ENCODE results near the gene STAG3. TPM values are rescaled to one million over a fixed set of nuclear protein-coding genes. Genes with fewer than 3 reads are reported as not detected.

Gene STAG3
- total and polyA plus RNA-seq, 2 experiments from 2014 or later = 4.6 to 4.7 TPM

DNA sequence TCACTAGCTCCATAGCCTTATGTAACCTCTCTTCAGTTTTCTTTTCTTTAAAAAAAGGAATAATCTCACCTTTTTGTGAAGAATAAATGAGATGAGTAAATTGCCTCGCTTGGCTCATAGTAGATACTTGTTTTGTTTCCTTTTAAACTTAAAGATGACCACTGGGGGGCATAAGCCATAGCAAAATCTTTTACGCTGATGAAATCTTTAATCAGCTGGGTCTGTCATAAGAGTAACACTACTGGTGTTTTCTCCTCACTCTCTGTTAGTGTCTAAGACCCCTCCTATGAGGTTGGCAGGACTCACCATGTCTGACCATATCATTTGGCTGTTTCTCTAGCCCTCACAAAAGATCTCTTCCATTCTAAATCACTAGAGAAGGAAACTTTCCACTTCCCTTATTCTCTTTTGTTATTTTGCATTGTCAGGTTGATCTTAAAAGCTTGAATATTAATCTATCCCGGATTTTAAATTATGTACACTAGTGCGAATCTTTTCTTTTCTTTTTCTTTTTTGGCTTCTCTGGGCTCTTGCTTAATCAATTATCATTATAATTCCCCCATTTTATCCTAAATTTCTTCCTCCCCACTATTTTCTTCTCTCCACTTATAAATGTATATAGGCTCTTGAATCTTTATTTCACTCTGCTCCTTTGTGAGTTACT lies 12.5 kb downstream of the STAG3 start:
- no peaks in the 10 kb centered on the region for H3K27me3 ChIP-seq (ENCODE audit: insufficient read depth)
- no peaks in the 10 kb centered on the region for H3K4me1 ChIP-seq (ENCODE audit: insufficient read depth)
- no peak overlapping the region; the same call in 2 of the 3 replicates for H3K4me3 Mint-ChIP-seq
- TF ChIP-seq, protein P1, sequence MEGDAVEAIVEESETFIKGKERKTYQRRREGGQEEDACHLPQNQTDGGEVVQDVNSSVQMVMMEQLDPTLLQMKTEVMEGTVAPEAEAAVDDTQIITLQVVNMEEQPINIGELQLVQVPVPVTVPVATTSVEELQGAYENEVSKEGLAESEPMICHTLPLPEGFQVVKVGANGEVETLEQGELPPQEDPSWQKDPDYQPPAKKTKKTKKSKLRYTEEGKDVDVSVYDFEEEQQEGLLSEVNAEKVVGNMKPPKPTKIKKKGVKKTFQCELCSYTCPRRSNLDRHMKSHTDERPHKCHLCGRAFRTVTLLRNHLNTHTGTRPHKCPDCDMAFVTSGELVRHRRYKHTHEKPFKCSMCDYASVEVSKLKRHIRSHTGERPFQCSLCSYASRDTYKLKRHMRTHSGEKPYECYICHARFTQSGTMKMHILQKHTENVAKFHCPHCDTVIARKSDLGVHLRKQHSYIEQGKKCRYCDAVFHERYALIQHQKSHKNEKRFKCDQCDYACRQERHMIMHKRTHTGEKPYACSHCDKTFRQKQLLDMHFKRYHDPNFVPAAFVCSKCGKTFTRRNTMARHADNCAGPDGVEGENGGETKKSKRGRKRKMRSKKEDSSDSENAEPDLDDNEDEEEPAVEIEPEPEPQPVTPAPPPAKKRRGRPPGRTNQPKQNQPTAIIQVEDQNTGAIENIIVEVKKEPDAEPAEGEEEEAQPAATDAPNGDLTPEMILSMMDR (conservative IDR thresholded peaks at IDR 0.05; ENCODE audit: low read depth in 2 of 2) = peak; percentile 47 to 60
- TF ChIP-seq, protein P2, sequence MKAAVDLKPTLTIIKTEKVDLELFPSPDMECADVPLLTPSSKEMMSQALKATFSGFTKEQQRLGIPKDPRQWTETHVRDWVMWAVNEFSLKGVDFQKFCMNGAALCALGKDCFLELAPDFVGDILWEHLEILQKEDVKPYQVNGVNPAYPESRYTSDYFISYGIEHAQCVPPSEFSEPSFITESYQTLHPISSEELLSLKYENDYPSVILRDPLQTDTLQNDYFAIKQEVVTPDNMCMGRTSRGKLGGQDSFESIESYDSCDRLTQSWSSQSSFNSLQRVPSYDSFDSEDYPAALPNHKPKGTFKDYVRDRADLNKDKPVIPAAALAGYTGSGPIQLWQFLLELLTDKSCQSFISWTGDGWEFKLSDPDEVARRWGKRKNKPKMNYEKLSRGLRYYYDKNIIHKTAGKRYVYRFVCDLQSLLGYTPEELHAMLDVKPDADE (IDR thresholded peaks at IDR 0.05) = no peak
- TF ChIP-seq EZH2phosphoT487 (IDR thresholded peaks at IDR 0.05; ENCODE audit: unreplicated experiment) = no peak
- no peak for TF ChIP-seq STAT1 (IDR thresholded peaks at IDR 0.05; ENCODE audit: unreplicated experiment)
- TF ChIP-seq, protein P3, sequence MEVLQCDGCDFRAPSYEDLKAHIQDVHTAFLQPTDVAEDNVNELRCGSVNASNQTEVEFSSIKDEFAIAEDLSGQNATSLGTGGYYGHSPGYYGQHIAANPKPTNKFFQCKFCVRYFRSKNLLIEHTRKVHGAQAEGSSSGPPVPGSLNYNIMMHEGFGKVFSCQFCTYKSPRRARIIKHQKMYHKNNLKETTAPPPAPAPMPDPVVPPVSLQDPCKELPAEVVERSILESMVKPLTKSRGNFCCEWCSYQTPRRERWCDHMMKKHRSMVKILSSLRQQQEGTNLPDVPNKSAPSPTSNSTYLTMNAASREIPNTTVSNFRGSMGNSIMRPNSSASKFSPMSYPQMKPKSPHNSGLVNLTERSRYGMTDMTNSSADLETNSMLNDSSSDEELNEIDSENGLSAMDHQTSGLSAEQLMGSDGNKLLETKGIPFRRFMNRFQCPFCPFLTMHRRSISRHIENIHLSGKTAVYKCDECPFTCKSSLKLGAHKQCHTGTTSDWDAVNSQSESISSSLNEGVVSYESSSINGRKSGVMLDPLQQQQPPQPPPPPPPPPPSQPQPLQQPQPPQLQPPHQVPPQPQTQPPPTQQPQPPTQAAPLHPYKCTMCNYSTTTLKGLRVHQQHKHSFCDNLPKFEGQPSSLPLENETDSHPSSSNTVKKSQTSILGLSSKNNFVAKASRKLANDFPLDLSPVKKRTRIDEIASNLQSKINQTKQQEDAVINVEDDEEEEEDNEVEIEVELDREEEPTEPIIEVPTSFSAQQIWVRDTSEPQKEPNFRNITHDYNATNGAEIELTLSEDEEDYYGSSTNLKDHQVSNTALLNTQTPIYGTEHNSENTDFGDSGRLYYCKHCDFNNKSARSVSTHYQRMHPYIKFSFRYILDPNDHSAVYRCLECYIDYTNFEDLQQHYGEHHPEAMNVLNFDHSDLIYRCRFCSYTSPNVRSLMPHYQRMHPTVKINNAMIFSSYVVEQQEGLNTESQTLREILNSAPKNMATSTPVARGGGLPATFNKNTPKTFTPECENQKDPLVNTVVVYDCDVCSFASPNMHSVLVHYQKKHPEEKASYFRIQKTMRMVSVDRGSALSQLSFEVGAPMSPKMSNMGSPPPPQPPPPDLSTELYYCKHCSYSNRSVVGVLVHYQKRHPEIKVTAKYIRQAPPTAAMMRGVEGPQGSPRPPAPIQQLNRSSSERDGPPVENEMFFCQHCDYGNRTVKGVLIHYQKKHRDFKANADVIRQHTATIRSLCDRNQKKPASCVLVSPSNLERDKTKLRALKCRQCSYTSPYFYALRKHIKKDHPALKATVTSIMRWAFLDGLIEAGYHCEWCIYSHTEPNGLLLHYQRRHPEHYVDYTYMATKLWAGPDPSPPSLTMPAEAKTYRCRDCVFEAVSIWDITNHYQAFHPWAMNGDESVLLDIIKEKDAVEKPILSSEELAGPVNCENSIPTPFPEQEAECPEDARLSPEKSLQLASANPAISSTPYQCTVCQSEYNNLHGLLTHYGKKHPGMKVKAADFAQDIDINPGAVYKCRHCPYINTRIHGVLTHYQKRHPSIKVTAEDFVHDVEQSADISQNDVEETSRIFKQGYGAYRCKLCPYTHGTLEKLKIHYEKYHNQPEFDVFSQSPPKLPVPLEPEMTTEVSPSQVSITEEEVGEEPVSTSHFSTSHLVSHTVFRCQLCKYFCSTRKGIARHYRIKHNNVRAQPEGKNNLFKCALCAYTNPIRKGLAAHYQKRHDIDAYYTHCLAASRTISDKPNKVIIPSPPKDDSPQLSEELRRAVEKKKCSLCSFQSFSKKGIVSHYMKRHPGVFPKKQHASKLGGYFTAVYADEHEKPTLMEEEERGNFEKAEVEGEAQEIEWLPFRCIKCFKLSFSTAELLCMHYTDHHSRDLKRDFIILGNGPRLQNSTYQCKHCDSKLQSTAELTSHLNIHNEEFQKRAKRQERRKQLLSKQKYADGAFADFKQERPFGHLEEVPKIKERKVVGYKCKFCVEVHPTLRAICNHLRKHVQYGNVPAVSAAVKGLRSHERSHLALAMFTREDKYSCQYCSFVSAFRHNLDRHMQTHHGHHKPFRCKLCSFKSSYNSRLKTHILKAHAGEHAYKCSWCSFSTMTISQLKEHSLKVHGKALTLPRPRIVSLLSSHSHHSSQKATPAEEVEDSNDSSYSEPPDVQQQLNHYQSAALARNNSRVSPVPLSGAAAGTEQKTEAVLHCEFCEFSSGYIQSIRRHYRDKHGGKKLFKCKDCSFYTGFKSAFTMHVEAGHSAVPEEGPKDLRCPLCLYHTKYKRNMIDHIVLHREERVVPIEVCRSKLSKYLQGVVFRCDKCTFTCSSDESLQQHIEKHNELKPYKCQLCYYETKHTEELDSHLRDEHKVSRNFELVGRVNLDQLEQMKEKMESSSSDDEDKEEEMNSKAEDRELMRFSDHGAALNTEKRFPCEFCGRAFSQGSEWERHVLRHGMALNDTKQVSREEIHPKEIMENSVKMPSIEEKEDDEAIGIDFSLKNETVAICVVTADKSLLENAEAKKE (CRISPR knock-in tag; IDR thresholded peaks at IDR 0.05) = no peak
- no peak for TF ChIP-seq ZNF331 (CRISPR knock-in tag; IDR thresholded peaks at IDR 0.05; ENCODE audit: low read depth)
- no peak overlapping the region for H3K4me2 ChIP-seq
- no peaks in the 10 kb centered on the region for H3K79me2 ChIP-seq (replicated peaks; ENCODE audit: insufficient read depth)
- ATAC-seq (peak; percentile 33; the same call in 1 of the 3 replicates), DNase-seq (ENCODE audit: low spot score) (peak; percentile 64)
- H3K9me2 ChIP-seq (ENCODE audit: insufficient read depth) = no peaks in the 10 kb centered on the region
- H3K27ac ChIP-seq (ENCODE audit: low read depth) = no peak overlapping the region
- H2AFZ ChIP-seq = no peak overlapping the region
- no peak overlapping the region for H3K4me3 ChIP-seq
- peaks cover 10% of the 10 kb centered on the region for H3K4me1 Mint-ChIP-seq
- H3F3A ChIP-seq (replicated peaks; ENCODE audit: low read depth) = no peaks in the 10 kb centered on the region
- H3K9me3 Mint-ChIP-seq = no peaks in the 10 kb centered on the region; the same call in 2 of the 3 replicates
- H3K36me3 Mint-ChIP-seq (ENCODE audit: low read depth) = no peaks in the 10 kb centered on the region
- no peaks in the 10 kb centered on the region for H4K20me1 ChIP-seq (replicated peaks; ENCODE audit: insufficient read depth)
- no peaks in the 10 kb centered on the region for H3K36me3 ChIP-seq (ENCODE audit: insufficient read depth)
- H3K27ac Mint-ChIP-seq = no peak overlapping the region
- H3K27me3 Mint-ChIP-seq (ENCODE audit: insufficient read depth, low read depth, poor library complexity) = peaks cover 2% of the 10 kb centered on the region

All from GM23338 (cell line).